BLaER1 treated with 17β-estradiol and CSF1 and Interleukin-3, amounts not matched to agents 10 nM and 100 nM (cell line): ENCODE data around the gene CPT1B.

Source experiments
- H3K27ac ChIP-seq, 11 experiments: shearing (Covaris generic); formaldehyde crosslinking; 2 replicates each; pipeline ENCODE4 v1.8.1; 2022
- H3K27me3 ChIP-seq, 11 experiments: shearing (Covaris generic); formaldehyde crosslinking; 2 replicates each; pipeline ENCODE4 v1.8.1; 2022
- H3K36me3 ChIP-seq, 11 experiments: shearing (Covaris generic); formaldehyde crosslinking; 2 replicates each; pipeline ENCODE4 v1.8.1; 2022
- H3K4me1 ChIP-seq, 10 experiments: shearing (Covaris generic); formaldehyde crosslinking; 2 replicates each; pipeline ENCODE4 v1.8.1; 2022
- H3K4me2 ChIP-seq, 11 experiments: shearing (Covaris generic); formaldehyde crosslinking; 2 replicates each; pipeline ENCODE4 v1.8.1; 2022
- H3K4me3 ChIP-seq, 10 experiments: shearing (Covaris generic); formaldehyde crosslinking; 2 replicates each; pipeline ENCODE4 v1.8.1; 2022
- H3K9ac ChIP-seq, 11 experiments: shearing (Covaris generic); formaldehyde crosslinking; 2 replicates each; pipeline ENCODE4 v1.8.1; 2022
- H3K9me3 ChIP-seq, 11 experiments: shearing (Covaris generic); formaldehyde crosslinking; replicated peaks in 1 of 11; 2 replicates each; pipeline ENCODE4 v1.8.1; 2022
- H4K20me1 ChIP-seq, 11 experiments: shearing (Covaris generic); formaldehyde crosslinking; 2 replicates each; pipeline ENCODE4 v1.8.1; 2022
- Cebpa-rat ChIP-seq, 11 experiments: shearing (Covaris generic); IDR thresholded peaks; 2 replicates each; pipeline ENCODE4 v1.8.1; 2022

CPT1B gene

GRCh38 chr22:50530580-50530876 lies 47.7 kb downstream of the CPT1B start:
- Histone ChIP-seq H3K4me2 (peak overlapping the region; percentile 74 to 99 (median 96)), H3K36me3 (no peaks in the 10 kb centered on the region; a peak in 1 of 22 replicates), H3K9ac (peak overlapping the region; percentile 49 to 96 (median 66); a peak in 21 of 22 replicates), H4K20me1 (peaks cover 0 to 17% (median 0%) of the 10 kb centered on the region in 11 experiments; a peak in 4 of 22 replicates), H3K4me3 (peak overlapping the region; percentile 48 to 65 (median 54)), H3K9me3 (peaks cover 10 to 52% (median 25%) of the 10 kb centered on the region in 11 experiments; a peak in 20 of 22 replicates), H3K4me1 (peaks cover 34 to 75% (median 56%) of the 10 kb centered on the region in 10 experiments), H3K27ac (peak overlapping the region; percentile 25 to 94 (median 73); a peak in 21 of 22 replicates), H3K27me3 (peaks cover 43 to 65% (median 61%) of the 10 kb centered on the region in 11 experiments)
- TF ChIP-seq Cebpa-rat (IDR thresholded peaks at IDR 0.05), result no peak

DNA sequence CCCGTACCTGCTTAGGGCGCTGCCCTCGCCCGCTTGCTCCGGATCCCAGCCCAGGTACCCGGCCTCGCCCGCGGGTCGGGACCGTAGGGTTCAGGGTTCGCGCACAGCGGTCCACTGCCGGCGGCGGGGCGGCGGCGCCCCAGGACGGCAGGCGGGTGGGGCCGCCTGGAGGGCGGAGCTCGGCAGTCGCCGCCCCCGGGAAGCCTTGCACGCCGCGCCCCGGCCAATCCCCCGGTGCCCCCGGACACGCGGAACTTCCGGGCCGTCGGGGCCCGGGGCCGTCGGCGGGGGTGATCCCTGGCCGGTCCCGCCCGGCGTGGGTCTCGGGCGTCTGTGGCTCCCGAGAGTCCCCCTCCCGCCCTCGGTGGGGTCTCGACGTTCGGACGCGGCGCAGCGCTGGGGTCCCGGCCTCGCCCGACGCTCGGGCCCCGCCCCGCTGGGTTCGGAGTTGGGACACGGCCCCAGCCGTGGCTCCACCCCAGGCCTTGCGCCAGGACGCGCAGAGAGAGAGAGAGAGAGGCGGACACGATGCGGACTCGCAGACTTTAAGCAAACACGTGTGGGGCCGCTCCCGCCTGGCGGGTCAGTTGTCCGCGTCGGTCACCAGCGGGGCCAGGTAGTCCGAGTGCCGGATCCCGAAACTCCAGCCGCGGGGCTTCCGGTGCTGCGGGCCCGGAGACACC lies 48.2 kb downstream of the CPT1B start, which contains the start of gene TYMP:
Gene TYMP (minus strand): TSS at position 116 of the 683 bp plus-strand sequence. CDS start 303 bp downstream, outside the sequence.
- Histone ChIP-seq H3K9ac (peak within 1 kb of the TSS; percentile 49 to 96 (median 66); a peak in 21 of 22 replicates), H3K4me2 (peak within 1 kb of the TSS; percentile 74 to 99 (median 96)), H3K4me3 (peak within 1 kb of the TSS; percentile 48 to 65 (median 54)), H3K27ac (peak within 1 kb of the TSS; percentile 25 to 94 (median 73); a peak in 21 of 22 replicates), H3K4me1 (peaks cover 34 to 75% (median 56%) of the 10 kb centered on the region in 10 experiments), H3K9me3 (peaks cover 10 to 49% (median 25%) of the 10 kb centered on the region in 11 experiments; a peak in 20 of 22 replicates), H4K20me1 (peaks cover 0 to 18% (median under 1%) of the 10 kb centered on the region in 11 experiments; a peak in 9 of 22 replicates), H3K27me3 (peaks cover 43 to 65% (median 61%) of the 10 kb centered on the region in 11 experiments), H3K36me3 (no peaks in the 10 kb centered on the region; a peak in 1 of 22 replicates)
- TF ChIP-seq Cebpa-rat (IDR thresholded peaks at IDR 0.05), result no peak

- peaks cover 2 to 24% (median 6%) of the 10 kb centered on the region in 11 experiments; a peak in 21 of 22 replicates for H4K20me1 ChIP-seq
- H3K4me2 ChIP-seq, result peak overlapping the region; percentile 74 to 99 (median 96)
- H3K4me3 ChIP-seq, result peak overlapping the region; percentile 48 to 65 (median 54); a peak in 18 of 20 replicates
- peaks cover 0 to 3% (median under 1%) of the 10 kb centered on the region in 11 experiments; a peak in 9 of 22 replicates for H3K36me3 ChIP-seq
- TF ChIP-seq Cebpa-rat (IDR thresholded peaks at IDR 0.05), result no peak
- H3K4me1 ChIP-seq, result peaks cover 40 to 75% (median 57%) of the 10 kb centered on the region in 10 experiments
- peak overlapping the region in 8 of 11 experiments; percentile 57 to 96 (median 68); a peak in 14 of 22 replicates for H3K9ac ChIP-seq
- peaks cover 43 to 65% (median 61%) of the 10 kb centered on the region in 11 experiments for H3K27me3 ChIP-seq
- H3K27ac ChIP-seq, result peak overlapping the region in 9 of 11 experiments; percentile 25 to 94 (median 74); a peak in 14 of 22 replicates
- peaks cover 10 to 43% (median 25%) of the 10 kb centered on the region in 11 experiments; a peak in 20 of 22 replicates for H3K9me3 ChIP-seq
Measured at GRCh38 chr22:50529416-50529896, 48.8 kb downstream of the CPT1B start.

GRCh38 chr22:50528682-50529415 lies 49.4 kb downstream of the CPT1B start:
- peaks cover 4 to 9% (median 7%) of the 10 kb centered on the region in 11 experiments for H3K36me3 ChIP-seq
- H4K20me1 ChIP-seq, result peaks cover 8 to 30% (median 12%) of the 10 kb centered on the region in 11 experiments
- H3K9me3 ChIP-seq, result peaks cover 10 to 37% (median 25%) of the 10 kb centered on the region in 11 experiments; a peak in 20 of 22 replicates
- peak overlapping the region; percentile 28 to 99 (median 96); a peak in 21 of 22 replicates for H3K4me2 ChIP-seq
- H3K27me3 ChIP-seq, result peaks cover 43 to 60% (median 55%) of the 10 kb centered on the region in 11 experiments
- H3K27ac ChIP-seq, result peak overlapping the region in 5 of 11 experiments; percentile 31 to 94 (median 77); a peak in 5 of 22 replicates
- peak overlapping the region in 2 of 11 experiments; percentile 89 to 96; a peak in 4 of 22 replicates for H3K9ac ChIP-seq
- H3K4me1 ChIP-seq, result peaks cover 46 to 75% (median 62%) of the 10 kb centered on the region in 10 experiments
- TF ChIP-seq Cebpa-rat (IDR thresholded peaks at IDR 0.05), result no peak
- peak overlapping the region in 4 of 10 experiments; percentile 52 to 65 (median 54); a peak in 8 of 20 replicates for H3K4me3 ChIP-seq

- peak overlapping the region in 3 of 10 experiments; percentile 52 to 55 (median 54); a peak in 4 of 20 replicates for H3K4me3 ChIP-seq
- peak overlapping the region in 4 of 11 experiments; percentile 31 to 98 (median 95); a peak in 5 of 22 replicates for H3K27ac ChIP-seq
- peaks cover 10 to 37% (median 24%) of the 10 kb centered on the region in 11 experiments; a peak in 20 of 22 replicates for H3K9me3 ChIP-seq
- peaks cover 15 to 37% (median 20%) of the 10 kb centered on the region in 11 experiments for H4K20me1 ChIP-seq
- peaks cover 46 to 81% (median 66%) of the 10 kb centered on the region in 10 experiments for H3K4me1 ChIP-seq
- no peak for TF ChIP-seq Cebpa-rat (IDR thresholded peaks at IDR 0.05)
- H3K4me2 ChIP-seq, result peak overlapping the region; percentile 74 to 99 (median 97); a peak in 21 of 22 replicates
- H3K27me3 ChIP-seq, result peaks cover 39 to 53% (median 47%) of the 10 kb centered on the region in 11 experiments
- H3K9ac ChIP-seq, result peak overlapping the region in 4 of 11 experiments; percentile 92 to 96 (median 94); a peak in 4 of 22 replicates
- peaks cover 11 to 16% (median 14%) of the 10 kb centered on the region in 11 experiments for H3K36me3 ChIP-seq
Measured at GRCh38 chr22:50527921-50528681, 50.1 kb downstream of the CPT1B start.

GRCh38 chr22:50526834-50527801 lies 51.1 kb downstream of the CPT1B start:
- H3K4me2 ChIP-seq, result peak overlapping the region; percentile 95 to 99 (median 98)
- H3K27me3 ChIP-seq, result peaks cover 29 to 43% (median 38%) of the 10 kb centered on the region in 11 experiments
- no peak for TF ChIP-seq Cebpa-rat (IDR thresholded peaks at IDR 0.05)
- H4K20me1 ChIP-seq, result peaks cover 20 to 40% (median 28%) of the 10 kb centered on the region in 11 experiments
- peak overlapping the region; percentile 92 to 98 (median 95) for H3K27ac ChIP-seq
- peak overlapping the region; percentile 64 to 84 (median 74) for H3K4me3 ChIP-seq
- H3K36me3 ChIP-seq, result peaks cover 21 to 26% (median 24%) of the 10 kb centered on the region in 11 experiments
- H3K4me1 ChIP-seq, result peaks cover 46 to 78% (median 66%) of the 10 kb centered on the region in 10 experiments
- H3K9ac ChIP-seq, result peak overlapping the region; percentile 88 to 96 (median 95)
- peaks cover 10 to 35% (median 24%) of the 10 kb centered on the region in 11 experiments; a peak in 20 of 22 replicates for H3K9me3 ChIP-seq
